Gastroesophageal sphincter (tissue), 3 donors: ENCODE measurements around the gene S1PR2.

ENCODE experiments used
- EP300 ChIP-seq: sonication (generic); formaldehyde crosslinking; IDR thresholded peaks from one replicate; pipeline ENCODE4 v1.6.1; 2017; ENCODE audit warnings: antibody characterized with exemption, mild to moderate bottlenecking
- TF ChIP-seq, protein P1 (sequence below), 4 experiments: fragments of 200-600 bp in 2 of 4; fragments of 450-650 bp in 2 of 4; sonication (generic) in 1 of 4; IDR thresholded peaks; one replicate each; pipeline ENCODE4 v1.5.1; 2017 to 2019; ENCODE audit warnings: antibody characterized with exemption in 4 of 4, mild to moderate bottlenecking in 2 of 4, moderate library complexity in 2 of 4

DNA sequence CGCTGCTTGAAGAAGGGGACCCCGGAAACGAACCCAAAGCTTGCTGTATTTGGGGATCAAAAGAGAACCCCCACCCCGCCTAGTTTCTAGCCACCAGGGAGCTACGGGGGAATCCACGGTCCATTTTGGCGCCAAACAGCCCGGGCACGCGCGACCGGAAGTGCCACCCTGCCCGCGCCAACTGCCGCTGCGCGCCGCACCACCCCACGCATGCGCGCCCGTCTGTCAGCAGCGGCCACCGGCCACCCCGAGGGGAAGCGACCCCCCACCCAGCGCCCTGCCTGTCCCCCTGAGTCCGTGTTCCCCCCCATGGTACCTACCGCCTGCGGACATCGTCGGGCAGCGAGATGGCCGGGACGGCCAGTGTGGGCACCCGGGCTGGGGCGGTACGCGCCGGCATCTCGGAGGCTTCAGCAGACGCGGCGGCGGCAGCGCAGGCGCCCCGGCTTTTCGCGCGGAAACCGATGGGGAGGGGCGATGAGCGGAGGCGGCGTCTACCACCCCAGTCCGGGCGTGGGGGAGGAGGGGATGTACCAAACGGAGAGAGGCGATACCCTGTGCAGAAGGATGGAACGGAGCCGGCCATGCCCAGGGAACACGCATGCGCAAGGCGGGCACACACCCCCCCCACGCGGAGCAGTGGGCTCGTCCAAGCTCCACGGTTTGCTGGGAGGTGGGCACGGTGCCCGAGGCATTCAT lies 36.5 kb downstream of the S1PR2 start, which contains the start of gene DNMT1:
- no peak for TF ChIP-seq EP300
- TF ChIP-seq, protein P1, sequence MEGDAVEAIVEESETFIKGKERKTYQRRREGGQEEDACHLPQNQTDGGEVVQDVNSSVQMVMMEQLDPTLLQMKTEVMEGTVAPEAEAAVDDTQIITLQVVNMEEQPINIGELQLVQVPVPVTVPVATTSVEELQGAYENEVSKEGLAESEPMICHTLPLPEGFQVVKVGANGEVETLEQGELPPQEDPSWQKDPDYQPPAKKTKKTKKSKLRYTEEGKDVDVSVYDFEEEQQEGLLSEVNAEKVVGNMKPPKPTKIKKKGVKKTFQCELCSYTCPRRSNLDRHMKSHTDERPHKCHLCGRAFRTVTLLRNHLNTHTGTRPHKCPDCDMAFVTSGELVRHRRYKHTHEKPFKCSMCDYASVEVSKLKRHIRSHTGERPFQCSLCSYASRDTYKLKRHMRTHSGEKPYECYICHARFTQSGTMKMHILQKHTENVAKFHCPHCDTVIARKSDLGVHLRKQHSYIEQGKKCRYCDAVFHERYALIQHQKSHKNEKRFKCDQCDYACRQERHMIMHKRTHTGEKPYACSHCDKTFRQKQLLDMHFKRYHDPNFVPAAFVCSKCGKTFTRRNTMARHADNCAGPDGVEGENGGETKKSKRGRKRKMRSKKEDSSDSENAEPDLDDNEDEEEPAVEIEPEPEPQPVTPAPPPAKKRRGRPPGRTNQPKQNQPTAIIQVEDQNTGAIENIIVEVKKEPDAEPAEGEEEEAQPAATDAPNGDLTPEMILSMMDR (IDR thresholded peaks at IDR 0.05) = peak in 1 of 4 experiments; percentile 15
